ENCODE results near the gene PPIG. TPM values are rescaled to one million over a fixed set of nuclear protein-coding genes. Genes with fewer than 3 reads are reported as not detected.
A peak's percentile ranks its signal among the peaks of the same experiment; 100 is the strongest.
"Not testable (repeated sequence)": the region's sequence is repeated elsewhere in the genome, so short reads cannot be mapped to it uniquely, and the experiment has no call there.

The PPIG gene
- total RNA-seq, 2 experiments from 2014 or later, result 83.4 to 87.8 TPM

DNA sequence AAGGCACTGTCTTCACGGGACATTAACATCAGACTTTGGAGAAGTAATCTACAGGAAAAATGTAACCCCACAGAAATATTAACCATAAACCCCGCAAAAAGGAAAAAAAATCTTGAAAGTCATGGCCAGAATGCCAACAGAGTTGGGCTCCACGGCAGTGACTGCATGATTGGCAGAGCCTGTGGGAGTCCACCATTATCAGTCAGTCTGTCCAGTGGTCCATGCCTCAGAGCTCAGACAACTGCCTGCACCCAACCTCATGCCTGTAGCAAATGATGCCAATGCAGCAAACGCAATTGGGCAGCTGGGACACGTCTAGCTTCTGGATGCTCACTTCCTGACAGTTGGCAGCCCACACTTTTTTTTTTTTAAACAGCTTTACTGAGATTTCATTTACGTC lies 5.1 kb upstream of the PPIG start:
- Histone ChIP-seq H3K4me3 (ENCODE audit: low read length) (no peak overlapping the region), H3K27me3 (ENCODE audit: control insufficient read depth in 1 of 2, insufficient read depth in 2 of 2, low read length in 2 of 2) (no peaks in the 10 kb centered on the region), H3K4me1 (ENCODE audit: insufficient read depth, low read length) (peaks cover 3% of the 10 kb centered on the region), H3K36me3 (ENCODE audit: insufficient read depth, low read length) (no peaks in the 10 kb centered on the region), H3K9me3 (ENCODE audit: control insufficient read depth in 1 of 2, insufficient read depth in 1 of 2, low read length in 2 of 2) (no peaks in the 10 kb centered on the region), H3K27ac (ENCODE audit: low read depth in 1 of 2, low read length in 2 of 2) (no peak overlapping the region)
- ATAC-seq (ENCODE audit: poor library complexity) (no peak), DNase-seq (no peak)
- H3K36me3 Mint-ChIP-seq (ENCODE audit: low read depth), result peaks cover 2% of the 10 kb centered on the region
- H3K9me3 Mint-ChIP-seq, result peaks cover 3% of the 10 kb centered on the region
- intact Hi-C loops (cut with DNase I, micrococcal nuclease), result loop anchor here in 1 of 2 experiments (5.0 kb wide), 1 partner anchor 218 kb away; the partner anchor contains the start of gene SSB
- POLR2A ChIA-PET, result no interaction called here
- H3K27me3 Mint-ChIP-seq, result peaks cover 10% of the 10 kb centered on the region
- TF ChIP-seq CTCF (IDR thresholded peaks at IDR 0.05), result no peak
- H3K4me1 Mint-ChIP-seq (ENCODE audit: low read depth), result peaks cover 4% of the 10 kb centered on the region
- H3K4me3 Mint-ChIP-seq, result no peak overlapping the region
- CTCF ChIA-PET, result no interaction called here
- H3K27ac Mint-ChIP-seq, result no peak overlapping the region

GRCh38 chr2:169582552-169583266 lies 1.4 kb upstream of the PPIG start:
- H3K4me3 Mint-ChIP-seq, result peak overlapping the region; percentile 80

GRCh38 chr2:169583518-169583917 lies 633 bp upstream of the PPIG start:
- Mint-ChIP-seq H3K4me3 (peak overlapping the region; percentile 98), H3K27ac (peak overlapping the region; percentile 99), H3K4me1 (ENCODE audit: low read depth) (peaks cover 32% of the 10 kb centered on the region), H3K9me3 (peaks cover 3% of the 10 kb centered on the region), H3K27me3 (peaks cover 5% of the 10 kb centered on the region), H3K36me3 (ENCODE audit: low read depth) (peaks cover 27% of the 10 kb centered on the region)
- ATAC-seq (ENCODE audit: poor library complexity) (no peak), DNase-seq (no peak)
- Histone ChIP-seq H3K36me3 (ENCODE audit: insufficient read depth, low read length) (no peaks in the 10 kb centered on the region), H3K27ac (ENCODE audit: low read depth in 1 of 2, low read length in 2 of 2) (peak overlapping the region; percentile 97 to 99), H3K4me3 (ENCODE audit: low read length) (no peak overlapping the region), H3K4me1 (ENCODE audit: insufficient read depth, low read length) (peaks cover 21% of the 10 kb centered on the region), H3K9me3 (ENCODE audit: control insufficient read depth in 1 of 2, insufficient read depth in 1 of 2, low read length in 2 of 2) (no peaks in the 10 kb centered on the region), H3K27me3 (ENCODE audit: control insufficient read depth in 1 of 2, insufficient read depth in 2 of 2, low read length in 2 of 2) (no peaks in the 10 kb centered on the region)
- no peak for TF ChIP-seq CTCF (IDR thresholded peaks at IDR 0.05)
- ChIA-PET CTCF (no interaction called here), POLR2A (interaction anchor here (0.6 to 2.4 kb wide), 6 partner anchors 11 to 244 kb away, joined by 3 to 49 read pairs (median 8); partner anchors contain the start of genes BBS5, FASTKD1, METTL5 and SSB)
- intact Hi-C loops (cut with DNase I, micrococcal nuclease), result loop anchor here (1.0 to 10.0 kb wide), 4 partner anchors 9 to 1341 kb away; partner anchors contain the start of genes CFAP210 (in 1 of the 2), GORASP2 (in 1 of the 2) and PHOSPHO2 (in 1 of the 2)

More at GRCh38 chr2:169582552-169583266, 1.4 kb upstream of the PPIG start:
- DNase-seq; CTCF ChIA-PET; H3K27me3 Mint-ChIP-seq; H3K36me3 ChIP-seq (ENCODE audit: insufficient read depth, low read length); H3K9me3 Mint-ChIP-seq; H3K9me3 ChIP-seq (ENCODE audit: control insufficient read depth in 1 of 2, insufficient read depth in 1 of 2, low read length in 2 of 2); H3K4me3 ChIP-seq (ENCODE audit: low read length); ATAC-seq (ENCODE audit: poor library complexity); H3K27ac ChIP-seq (ENCODE audit: low read depth in 1 of 2, low read length in 2 of 2); H3K27me3 ChIP-seq (ENCODE audit: control insufficient read depth in 1 of 2, insufficient read depth in 2 of 2, low read length in 2 of 2): not testable (repeated sequence)
- Mint-ChIP-seq H3K36me3 (ENCODE audit: low read depth) (peaks cover 27% of the 10 kb centered on the region), H3K4me1 (ENCODE audit: low read depth) (peaks cover 28% of the 10 kb centered on the region), H3K27ac (peak overlapping the region; percentile 99)
- intact Hi-C loops (cut with DNase I, micrococcal nuclease), result loop anchor here (1.0 to 10.0 kb wide), 4 partner anchors 8 to 1342 kb away; partner anchors contain the start of genes CFAP210 (in 1 of the 2), GORASP2 (in 1 of the 2) and PHOSPHO2 (in 1 of the 2)
- peaks cover 19% of the 10 kb centered on the region for H3K4me1 ChIP-seq (ENCODE audit: insufficient read depth, low read length)
- POLR2A ChIA-PET, result interaction anchor here (1.7 kb wide), 1 partner anchor 9 kb away, joined by 7 read pairs; the partner anchor contains the start of gene FASTKD1

All from CD4-positive, alpha-beta T cell (primary cell).